T-helper 22 cell (primary cell): ENCODE measurements around the gene SEPTIN12.

Experiments used
- DNase-seq: peaks from one replicate; pipeline ENCODE4 v3.0.0-alpha.2; 2020; ENCODE audit warnings: low read depth

The SEPTIN12 gene

DNA sequence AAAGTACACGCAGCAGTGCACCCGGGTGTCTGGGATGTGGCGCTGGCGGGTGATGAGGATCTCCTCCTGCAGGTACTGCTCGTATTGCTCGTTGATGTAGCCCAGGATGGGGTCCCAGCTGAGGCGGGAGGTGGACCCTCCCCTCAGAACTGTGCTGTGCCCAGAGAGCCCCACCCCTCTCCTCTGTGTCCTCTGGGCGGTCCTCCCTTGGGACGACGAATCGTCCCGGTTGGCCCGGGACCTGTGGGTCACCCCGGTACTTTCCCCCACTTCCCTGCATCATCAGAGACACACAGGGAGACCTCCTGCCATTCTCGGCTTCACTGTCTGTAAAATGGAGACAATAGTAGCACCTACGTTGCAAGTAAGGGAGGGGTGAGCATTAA is 4.2 kb downstream of the SEPTIN12 start:
- DNase-seq: no peak

- DNase-seq: no peak
These were observed 4.7 kb downstream of the SEPTIN12 start for GRCh38 chr16:4783251-4783950.

GRCh38 chr16:4780235-4780634 is 7.9 kb downstream of the SEPTIN12 start:
- no peak for DNase-seq

DNA sequence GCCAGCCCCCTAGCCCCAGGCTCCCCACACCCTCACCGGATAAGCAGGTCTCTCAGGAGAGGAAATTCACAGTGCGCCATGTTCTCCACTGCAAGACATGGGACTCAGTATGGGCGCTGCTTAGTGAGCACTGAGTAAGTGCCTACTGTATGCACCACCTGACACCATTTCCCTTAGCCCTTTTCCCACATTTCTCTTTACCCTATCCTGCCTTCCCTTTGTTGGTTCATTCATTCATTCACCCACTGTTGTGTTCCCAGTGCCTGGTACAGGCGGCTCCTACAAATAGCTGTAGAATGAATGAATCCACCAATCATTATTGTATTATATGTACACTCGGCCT is 10.1 kb downstream of the SEPTIN12 start:
- DNase-seq: no peak

DNA sequence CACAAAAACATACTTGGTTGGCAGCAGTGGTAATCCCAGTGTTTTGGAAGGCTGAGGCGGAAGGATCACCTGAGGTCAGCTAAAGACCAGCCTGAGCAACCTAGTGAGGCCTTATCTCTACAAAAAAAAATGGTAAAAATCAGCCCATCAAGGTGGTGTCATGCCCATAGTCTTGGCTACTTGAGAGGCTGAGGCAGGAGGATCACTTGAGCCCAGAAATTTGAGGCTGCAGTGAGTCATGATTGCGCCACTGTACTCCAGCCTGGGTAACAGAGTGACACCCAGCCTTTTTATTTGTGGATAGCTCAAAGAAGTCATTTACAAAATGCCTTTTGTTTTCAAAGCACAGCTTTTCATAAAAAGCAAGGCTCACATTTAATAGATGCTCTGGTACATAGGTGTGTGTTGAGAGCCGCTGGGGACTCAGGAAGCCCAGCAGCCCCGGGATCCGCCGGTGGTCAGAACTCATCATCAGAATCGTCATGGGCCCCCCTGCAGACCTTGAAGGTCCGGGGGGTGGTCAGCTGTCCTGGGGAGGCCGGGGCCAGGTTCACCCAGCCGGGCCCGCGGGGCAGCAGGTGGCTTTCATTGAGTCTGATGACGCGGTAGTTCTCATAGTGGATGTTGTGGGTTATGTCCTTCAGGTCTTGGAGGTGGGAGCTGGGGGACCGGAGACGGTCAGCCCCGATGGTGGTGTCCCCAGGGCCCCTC is 10.7 kb downstream of the SEPTIN12 start:
- no peak for DNase-seq

DNA sequence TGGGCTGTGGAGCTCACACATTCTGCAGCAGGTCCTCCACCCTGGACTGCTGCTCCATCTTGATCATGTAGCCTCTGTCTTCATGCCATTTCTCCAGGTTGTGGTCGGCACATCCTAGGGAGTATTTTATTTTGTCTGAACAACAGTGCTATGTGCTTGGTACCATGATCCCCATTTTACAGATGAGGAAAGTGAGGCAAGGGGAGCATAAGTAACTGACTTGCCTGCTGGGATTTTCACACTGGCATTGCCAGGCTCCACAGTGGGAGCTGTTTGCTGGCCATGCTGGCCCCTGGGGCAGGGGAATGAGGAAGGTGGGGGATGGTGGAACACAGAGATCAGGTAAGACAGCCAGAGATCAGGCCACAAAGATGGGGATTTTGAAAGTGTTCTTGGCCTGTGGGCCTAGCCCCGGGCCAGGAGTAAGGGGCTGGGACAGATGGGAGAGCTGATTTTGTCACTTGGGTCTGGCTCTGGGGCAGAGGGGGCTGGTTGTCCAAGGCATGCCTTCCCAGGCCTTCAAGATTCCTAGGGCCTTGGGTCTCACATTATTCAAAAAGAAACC is 11.9 kb downstream of the SEPTIN12 start:
- DNase-seq: no peak

GRCh38 chr16:4775005-4775404 is 13.1 kb downstream of the SEPTIN12 start:
- DNase-seq: no peak

DNA sequence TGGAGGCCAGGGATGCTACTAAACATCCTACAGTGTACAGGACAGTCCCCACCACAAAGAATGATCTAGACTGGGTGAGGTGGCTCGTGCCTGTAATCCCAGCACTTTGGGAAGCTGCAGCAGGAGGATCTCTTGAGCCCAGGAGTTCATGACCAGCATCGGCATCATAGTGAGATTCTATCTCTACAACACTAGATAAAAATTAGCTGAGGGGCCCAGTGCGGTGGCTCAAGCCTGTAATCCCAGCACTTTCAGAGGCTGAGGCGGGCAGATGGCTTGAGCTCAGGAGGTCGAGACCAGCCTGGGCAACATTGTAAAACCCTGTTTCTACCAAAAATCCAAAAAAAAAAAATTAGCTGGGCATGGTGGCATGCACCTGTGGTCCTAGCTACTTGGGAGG is 15.8 kb downstream of the SEPTIN12 start:
- DNase-seq: no peak

DNA sequence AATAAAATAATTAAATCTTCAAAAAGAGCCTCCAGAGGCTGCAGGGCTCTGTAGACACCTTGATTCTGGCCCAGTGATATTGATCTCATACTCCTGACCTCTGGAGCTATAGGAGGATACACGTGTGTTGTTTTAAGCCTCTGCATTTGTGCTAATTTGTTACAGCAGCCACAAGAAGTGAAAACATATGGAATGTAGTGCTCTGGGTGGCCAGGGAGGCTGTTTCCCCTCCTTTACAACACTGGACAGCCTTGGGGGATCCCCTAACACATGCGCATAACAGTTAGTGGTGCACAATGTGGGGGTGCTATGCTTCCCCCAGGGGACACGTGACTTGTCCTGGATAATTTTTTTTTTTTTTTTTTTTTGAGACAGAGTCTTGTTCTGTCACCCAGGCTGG is 16.5 kb downstream of the SEPTIN12 start:
- DNase-seq: no peak

DNA sequence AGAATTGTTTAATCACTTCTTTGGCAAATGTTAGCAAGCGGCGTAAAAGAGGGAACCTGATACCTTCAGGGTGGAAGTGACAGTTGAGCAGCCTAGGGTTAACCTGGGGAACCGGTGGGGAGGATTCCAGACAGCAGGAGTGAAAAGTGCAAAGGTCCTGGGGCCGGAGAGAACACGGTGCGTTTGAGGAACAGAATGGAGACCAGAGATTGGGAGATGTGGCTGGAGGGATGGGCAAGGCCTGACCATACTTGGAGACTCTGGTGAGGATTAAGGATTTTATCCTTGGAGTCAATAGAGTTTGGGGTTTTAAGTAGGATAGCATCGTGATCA is 18.9 kb downstream of the SEPTIN12 start:
- no peak for DNase-seq

DNA sequence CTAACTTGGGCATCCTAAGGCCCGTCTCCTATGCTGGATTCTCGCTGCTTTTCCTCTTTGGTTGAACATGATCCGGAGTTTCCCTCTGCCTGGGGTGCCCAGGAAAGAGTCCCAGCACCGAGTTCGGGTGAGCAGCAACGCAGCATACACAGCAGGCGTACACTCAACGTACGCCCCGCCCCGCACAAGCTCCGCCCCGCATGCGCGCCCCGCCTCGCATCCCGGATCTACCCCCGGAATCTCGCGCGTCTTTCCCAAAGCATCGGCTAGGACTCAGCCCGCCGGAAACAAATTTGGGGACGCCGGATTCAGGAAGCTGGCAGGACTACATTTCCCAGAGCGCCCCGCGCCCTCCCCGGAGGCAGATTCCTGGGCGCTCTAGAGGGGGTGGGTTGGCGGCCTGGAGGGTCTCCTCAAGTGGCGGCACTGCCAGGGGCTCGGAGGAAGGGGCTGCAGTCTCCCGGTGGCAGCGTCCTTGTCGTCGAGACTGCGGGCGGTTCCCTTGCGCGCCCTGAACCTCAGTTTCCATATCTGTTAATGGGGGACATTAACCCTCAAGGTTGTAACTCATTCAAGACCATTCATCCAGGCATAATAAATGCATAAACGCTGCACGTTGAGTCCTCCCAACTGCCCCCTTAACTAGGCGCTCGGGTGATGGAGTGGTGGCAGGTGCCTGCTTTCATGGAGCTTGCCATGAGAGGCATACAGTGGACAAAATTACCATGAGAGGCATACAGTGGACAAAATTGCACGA is 19.4 kb downstream of the SEPTIN12 start:
- peak; percentile 74 for DNase-seq

DNA sequence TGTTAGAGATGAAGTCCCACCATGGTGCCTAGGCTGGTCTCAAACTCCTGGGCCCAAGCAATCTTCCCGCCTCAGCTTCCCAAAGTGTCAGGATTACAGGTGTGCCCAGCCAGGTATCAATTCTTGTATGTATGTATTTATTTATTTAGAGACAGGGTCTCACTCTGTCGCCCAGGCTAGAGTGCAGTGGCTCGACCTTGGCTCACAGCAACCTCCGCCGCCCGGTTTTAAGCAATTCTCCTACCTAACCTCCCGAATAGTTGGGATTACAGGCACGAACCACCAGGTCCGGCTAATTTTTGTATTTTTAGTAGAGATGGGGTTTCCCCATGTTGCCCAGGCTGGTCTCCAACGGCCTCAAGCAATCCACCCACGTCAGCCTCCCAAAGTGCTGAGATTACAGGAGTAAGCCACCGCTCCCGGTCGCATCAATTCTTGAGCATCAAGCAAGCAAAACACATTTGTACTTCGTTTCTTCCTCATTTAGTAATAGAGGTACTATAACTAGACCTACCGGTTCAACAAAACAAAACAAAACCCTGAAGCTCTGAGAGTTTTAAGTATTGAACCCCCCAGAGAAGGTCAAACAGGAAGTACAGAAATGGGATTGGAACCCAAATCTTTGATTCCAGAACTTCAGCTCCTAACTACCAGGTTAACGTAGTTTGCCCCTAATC is 20.1 kb downstream of the SEPTIN12 start:
- no peak for DNase-seq

- peak; percentile 86 for DNase-seq
These were observed 21.1 kb downstream of the SEPTIN12 start, which contains the start of gene ZNF500 for GRCh38 chr16:4766875-4767628. ZNF500 (minus strand) TSS chr16:4767162; CDS start chr16:4765978, 1,184 bp downstream.

DNA sequence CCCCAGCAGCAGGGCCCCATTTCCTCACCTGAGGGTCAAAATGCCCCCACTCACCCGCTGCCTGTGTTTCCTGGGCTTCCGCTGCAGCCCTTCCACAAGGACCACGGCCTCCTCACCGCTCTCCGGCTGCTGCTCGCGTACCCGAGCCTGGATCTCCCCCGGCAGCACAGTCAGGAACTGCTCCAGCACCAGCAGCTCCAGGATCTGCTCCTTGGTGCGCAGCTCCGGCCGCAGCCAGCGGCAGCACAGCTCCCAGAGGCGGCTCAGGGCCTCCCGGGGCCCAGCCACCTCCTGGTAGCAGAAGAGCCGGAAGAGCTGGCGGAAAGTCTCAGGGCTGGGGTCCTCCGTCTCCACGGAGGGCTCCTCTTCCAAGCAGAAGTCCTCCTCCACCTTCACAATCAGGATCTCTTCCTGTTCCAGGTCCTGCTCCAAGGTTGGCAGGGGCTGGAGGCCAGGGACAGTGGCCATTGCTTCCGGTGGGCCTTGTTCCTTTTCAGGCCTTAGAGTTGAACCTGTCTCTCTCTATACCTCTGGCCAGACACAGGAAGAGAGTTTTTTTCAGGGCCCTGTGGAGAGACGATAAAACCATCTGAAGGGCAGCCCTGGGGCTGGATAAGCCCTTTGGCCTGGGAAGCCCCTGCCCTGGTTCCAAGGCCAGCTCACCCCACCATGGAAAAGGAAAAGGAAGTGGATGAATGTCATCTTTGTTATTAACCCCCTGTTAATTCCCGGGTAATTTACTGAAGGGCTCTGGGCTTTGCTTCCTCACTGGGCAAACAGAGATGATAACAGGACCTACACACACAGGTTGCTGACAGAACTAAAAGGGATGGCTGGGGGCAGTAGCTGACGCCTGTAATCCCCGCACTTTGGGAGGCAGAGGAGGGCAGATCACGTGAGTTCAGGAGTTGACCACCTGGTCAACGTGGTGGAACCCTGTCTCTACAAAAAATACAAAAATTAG is 22.4 kb downstream of the SEPTIN12 start:
- no peak for DNase-seq

DNA sequence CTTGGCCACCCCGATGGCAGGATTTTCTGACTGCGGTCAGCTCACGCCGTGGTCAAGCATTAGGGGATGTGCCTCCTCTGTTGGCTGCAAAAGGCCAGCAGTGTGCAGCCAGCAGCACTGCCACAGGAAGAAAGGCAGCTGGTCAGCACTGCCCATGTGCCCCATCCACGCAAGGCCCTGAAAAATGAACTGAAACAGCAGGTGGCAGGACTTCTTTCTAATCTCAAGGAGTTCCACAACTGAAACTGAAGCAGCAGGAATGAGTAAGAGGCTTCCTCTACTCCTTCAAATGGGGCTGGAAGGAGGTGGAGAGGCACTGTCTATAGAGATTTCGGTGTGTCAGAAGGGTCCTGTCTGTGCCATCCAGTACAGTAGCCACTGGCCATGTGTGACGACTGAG is 24.4 kb downstream of the SEPTIN12 start:
- no peak for DNase-seq

- no peak for DNase-seq
These were observed 25.9 kb downstream of the SEPTIN12 start for GRCh38 chr16:4762205-4762604.

DNA sequence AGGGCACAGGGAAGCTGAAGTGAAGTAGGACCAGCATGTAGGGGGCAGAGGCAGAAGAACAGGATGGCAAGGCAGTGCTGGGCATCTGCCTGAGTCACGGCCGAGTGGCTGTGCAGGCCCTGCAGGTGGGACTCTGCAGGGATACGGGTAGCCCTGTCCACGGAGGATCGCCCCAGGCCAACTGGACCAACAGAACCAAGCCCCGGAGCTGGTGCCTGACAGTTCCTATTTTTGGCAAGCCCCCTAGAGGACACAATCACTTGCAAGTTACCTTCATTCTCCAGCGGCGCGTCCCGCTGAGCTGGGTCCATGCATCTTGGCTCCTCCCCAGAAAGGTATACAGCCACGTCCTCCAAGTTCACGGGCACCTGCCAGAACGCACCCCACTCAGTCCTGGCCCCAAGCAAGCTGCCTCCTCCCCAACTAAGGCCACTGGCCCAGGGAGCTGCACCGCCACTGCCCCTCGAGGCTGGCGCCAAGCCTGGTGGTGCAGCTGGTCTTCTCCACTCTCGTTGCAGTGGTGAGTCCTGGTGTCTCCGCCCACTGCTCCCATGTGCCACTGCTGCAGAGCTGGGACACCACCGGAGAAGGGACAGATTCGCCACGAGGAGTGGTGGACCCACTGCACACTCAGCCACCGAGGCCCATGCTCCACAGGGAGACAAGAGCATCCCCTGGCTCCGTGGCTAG is 27.8 kb downstream of the SEPTIN12 start:
- no peak for DNase-seq

GRCh38 chr16:4755687-4756086 is 32.5 kb downstream of the SEPTIN12 start:
- no peak for DNase-seq

DNA sequence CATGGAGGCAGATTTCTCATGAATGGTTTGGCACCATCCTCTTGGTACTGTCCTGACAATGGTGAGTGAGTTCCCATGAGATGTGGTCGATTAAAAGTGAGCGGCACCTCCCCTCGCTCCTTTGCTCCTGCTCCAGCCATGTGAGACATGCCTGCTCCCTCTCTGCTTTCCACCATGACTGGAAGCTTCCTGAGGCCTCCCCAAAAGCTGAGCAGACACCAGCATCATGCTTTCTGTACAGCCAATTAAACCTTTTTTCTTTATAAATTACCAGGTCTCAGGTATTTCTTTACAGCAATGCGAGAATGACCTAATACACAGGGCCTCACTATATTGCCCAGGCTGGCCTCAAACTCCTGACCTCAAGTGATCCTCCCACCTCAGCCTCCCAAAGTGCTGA is 33.3 kb downstream of the SEPTIN12 start:
- DNase-seq: no peak

DNA sequence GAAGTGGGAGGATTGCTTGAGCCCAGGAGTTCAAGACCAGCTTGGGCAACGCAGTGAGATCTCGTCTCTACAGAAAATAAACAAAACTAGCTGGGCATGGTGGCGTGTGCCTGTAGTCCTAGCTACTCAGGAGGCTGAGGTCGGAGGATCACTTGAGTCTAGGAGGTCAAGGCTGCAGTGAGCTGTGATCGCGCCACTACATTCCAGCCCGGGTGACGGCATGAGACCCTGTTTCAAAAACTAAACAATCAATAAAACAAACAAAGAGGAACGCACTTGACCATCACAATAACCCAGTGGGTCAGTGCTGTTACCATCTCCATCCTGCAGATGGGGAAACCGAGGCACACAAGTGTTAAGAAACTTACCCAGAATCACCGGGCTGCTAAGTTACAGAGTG is 34.9 kb downstream of the SEPTIN12 start:
- DNase-seq: no peak
